ENCODE data around the gene AFMID.
"Not testable (repeated sequence)": the region's sequence is repeated elsewhere in the genome, so short reads cannot be mapped to it uniquely, and the experiment has no call there.

The AFMID gene

GRCh38 chr17:78154903-78155811, 32.0 kb upstream of the AFMID start:
- no peak for DNase-seq

GRCh38 chr17:78159575-78160158, 27.5 kb upstream of the AFMID start:
- no peak for DNase-seq

DNA sequence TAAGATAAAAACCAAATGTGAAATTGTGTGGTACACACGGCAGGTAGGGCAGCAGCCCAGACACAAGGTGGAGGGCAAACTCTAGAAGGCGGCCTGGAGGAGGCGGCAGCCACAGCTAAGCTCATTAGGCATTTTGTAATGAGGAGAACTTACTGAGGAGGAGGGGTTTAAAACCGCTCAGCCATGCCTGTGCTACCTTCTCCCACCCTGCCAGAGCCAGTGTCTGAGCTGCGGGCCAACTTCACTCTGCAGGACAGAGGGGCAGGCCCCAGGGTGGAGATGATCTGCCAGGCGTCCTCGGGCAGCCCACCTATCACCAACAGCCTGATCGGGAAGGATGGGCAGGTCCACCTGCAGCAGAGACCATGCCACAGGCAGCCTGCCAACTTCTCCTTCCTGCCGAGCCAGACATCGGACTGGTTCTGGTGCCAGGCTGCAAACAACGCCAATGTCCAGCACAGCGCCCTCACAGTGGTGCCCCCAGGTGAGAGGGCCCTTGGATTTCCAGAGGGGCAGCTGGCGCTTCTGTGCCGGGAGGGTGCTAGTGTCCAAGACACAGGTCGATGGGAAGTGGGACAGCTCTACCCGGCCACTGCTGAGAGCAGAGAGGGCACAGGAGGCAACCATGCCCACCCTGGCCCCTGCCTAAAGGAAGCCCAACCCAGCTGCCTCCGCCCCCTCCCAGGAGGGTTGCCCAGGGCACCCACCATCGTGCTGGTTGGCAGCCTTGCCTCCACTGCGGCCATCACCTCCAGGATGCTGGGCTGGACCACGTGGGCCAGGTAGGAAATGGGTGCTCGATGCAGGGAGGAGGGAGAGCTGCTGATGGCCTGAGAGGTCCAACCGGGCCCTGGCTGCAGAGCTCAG, 23.0 kb upstream of the AFMID start:
- no peak for DNase-seq

GRCh38 chr17:78164748-78165607, 22.2 kb upstream of the AFMID start:
- DNase-seq, result no peak

DNA sequence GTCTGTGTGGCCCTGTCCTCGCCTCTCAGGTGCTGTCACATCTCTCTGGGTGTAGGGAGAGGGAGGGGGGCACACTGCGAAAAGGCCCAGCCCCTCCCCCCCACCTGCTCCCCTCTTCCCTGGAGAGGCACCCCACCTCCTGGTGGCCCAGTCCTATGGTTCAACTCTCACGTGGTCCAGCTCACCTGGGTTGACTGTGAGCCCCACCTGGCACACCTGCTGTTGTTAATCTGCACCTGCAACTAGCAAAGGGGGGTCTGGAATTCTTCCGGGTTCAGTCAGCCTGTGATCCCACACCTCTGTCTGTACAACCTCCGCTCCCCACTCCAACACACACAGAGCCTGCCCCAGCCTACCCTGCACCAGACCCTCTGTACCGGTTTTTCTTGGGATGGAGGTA, 20.7 kb upstream of the AFMID start:
- DNase-seq, result no peak

DNA sequence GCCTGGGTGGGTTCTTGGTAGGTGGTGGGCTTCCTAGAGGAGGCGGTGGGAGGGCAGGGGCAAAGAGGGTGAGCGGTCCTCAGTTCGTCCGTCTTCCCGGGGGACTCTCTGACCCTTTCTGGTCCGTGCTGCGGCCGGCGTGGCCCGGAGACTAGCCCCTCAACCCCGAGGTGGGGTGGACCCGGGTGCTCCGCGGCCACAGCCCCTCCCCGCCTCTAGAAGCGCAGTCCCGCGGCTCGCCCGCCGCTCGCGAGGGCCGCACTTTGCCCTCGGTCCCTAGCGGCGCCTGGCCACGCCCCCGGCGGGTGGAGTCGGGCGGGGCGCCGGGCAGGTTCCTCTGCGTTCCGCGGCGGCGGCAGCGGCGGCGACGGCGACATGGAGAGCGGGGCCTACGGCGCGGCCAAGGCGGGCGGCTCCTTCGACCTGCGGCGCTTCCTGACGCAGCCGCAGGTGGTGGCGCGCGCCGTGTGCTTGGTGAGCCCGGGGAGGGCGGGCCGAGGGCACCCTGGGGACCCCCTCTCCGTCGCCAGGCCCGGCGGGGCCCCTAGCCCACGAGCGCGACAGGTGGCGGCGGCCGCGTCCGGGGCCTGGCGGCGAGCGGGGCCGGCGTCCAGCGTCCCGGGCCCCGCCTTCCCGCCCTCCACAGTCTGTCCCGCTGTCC, 18.8 kb upstream of the AFMID start, which contains the start of gene SYNGR2:
Gene SYNGR2, plus strand, starts transcription at position 340 of the 661 bp plus-strand sequence. Its CDS starts 36 bp downstream, at position 376.
- DNase-seq, result peak; percentile 86

GRCh38 chr17:78168903-78169793, 18.0 kb upstream of the AFMID start:
- DNase-seq, result peak; percentile 52

DNA sequence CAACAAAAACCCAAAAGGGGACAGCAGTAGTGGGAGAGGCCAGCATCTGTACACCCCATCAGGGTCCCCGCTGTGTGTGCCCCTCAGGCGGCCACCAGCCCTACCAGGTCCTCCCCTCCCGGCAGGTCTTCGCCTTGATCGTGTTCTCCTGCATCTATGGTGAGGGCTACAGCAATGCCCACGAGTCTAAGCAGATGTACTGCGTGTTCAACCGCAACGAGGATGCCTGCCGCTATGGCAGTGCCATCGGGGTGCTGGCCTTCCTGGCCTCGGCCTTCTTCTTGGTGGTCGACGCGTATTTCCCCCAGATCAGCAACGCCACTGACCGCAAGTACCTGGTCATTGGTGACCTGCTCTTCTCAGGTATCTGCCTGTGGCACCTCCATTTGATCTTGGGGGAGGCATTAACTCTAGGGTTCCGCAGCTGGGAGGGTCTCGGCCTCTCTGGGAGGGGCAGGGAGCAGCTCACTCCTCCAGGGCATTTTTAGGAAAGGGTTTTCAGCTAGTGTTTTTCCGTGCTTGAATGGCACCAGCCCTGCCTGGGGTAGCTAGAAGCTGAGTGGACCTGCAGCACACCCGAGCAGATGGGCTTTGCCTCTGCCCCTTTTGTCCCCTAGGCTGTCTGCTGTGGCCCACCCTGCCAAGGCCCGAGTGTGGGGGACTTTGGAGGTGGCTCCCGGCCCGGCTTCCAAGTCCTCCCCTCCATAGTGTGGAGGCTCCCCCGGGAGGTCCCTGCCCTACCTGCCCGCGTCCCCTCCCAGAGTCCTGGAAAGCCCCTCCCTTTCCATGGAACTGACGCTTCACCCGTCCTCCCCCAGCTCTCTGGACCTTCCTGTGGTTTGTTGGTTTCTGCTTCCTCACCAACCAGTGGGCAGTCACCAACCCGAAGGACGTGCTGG, 16.2 kb upstream of the AFMID start:
- no peak for DNase-seq

DNA sequence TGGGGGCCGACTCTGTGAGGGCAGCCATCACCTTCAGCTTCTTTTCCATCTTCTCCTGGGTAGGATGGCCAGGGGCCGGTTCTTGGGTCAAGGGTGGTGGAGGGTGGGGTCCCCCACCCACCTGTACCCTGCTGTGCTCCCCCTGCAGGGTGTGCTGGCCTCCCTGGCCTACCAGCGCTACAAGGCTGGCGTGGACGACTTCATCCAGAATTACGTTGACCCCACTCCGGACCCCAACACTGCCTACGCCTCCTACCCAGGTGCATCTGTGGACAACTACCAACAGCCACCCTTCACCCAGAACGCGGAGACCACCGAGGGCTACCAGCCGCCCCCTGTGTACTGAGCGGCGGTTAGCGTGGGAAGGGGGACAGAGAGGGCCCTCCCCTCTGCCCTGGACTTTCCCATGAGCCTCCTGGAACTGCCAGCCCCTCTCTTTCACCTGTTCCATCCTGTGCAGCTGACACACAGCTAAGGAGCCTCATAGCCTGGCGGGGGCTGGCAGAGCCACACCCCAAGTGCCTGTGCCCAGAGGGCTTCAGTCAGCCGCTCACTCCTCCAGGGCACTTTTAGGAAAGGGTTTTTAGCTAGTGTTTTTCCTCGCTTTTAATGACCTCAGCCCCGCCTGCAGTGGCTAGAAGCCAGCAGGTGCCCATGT, 15.4 kb upstream of the AFMID start:
- DNase-seq, result not testable (repeated sequence)

DNA sequence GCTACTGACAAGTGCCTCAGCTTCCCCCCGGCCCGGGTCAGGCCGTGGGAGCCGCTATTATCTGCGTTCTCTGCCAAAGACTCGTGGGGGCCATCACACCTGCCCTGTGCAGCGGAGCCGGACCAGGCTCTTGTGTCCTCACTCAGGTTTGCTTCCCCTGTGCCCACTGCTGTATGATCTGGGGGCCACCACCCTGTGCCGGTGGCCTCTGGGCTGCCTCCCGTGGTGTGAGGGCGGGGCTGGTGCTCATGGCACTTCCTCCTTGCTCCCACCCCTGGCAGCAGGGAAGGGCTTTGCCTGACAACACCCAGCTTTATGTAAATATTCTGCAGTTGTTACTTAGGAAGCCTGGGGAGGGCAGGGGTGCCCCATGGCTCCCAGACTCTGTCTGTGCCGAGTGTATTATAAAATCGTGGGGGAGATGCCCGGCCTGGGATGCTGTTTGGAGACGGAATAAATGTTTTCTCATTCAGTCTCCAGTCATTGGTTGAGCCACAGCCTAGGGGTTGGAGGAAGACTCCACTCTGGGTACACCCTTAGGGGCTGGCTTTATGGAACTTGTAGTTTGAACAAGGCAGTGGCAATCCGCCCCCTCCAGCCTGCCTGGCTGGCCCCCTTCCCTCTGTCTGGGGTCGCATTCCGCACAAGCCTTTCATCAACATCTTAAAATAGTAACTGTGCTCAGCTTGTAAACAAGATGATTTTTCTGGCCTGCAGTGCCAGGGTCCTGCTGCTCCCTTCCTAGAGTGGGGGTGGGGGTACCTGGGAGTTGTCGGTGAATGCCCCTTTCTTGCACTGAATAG, 14.7 kb upstream of the AFMID start:
- no peak for DNase-seq

DNA sequence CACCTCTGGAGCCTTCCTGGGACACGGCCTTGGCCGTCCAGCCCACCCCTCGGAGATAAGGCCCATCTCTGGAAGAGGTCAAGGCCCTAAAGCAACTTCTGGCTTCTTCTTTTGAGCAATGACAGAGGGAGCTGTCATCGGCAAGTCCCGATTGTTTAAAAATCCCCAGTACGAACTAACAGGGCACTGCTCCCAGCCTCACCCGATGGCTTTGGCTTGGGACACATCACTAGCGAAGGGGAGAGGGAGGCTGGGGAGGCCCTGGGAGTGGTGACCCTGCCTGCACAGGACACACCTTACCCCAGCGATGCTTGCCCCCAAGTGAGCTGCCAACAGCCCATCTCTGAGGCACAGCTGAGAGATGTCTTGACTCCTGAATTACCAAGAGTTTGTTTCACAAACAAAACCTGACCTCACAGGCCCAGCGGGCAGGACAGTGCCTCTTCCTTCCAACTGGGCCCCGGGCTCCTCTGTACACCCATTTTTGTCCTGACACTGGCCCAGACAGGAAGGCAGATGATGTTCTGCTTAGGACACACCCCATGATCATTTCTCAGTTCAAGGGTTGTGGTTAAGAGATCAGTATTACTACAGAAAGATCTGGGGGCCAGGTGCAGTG, 14.0 kb upstream of the AFMID start:
- DNase-seq, result peak; percentile 42

- no peak for DNase-seq
Measured at GRCh38 chr17:78174346-78174869, 12.8 kb upstream of the AFMID start.

GRCh38 chr17:78174870-78175642, 12.1 kb upstream of the AFMID start:
- DNase-seq, result no peak

DNA sequence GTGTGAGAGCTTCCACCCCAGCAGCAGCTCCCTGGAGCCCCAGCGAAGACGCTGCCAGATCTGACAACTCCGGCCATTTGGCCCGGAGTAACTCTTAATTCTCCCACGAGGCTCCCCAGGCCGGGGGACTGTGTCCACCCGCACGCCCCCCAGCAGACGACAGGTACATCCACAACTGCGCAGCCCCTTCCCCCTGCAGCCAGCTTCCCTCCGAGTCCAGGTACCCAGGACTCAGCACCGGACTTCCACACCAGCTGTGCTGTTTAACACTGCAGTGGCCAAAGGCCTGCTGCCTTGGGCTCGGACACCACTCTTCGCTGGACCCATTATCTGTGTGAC, 11.6 kb upstream of the AFMID start:
- no peak for DNase-seq

GRCh38 chr17:78176548-78177025, 10.6 kb upstream of the AFMID start:
- DNase-seq, result peak; percentile 67

GRCh38 chr17:78179372-78179771, 7.8 kb upstream of the AFMID start:
- DNase-seq, result no peak

All from central memory CD4-positive, alpha-beta T cell (primary cell).